NCI-H460 (cell line): ENCODE measurements around the gene MICAL2. TPM values are rescaled to one million over a fixed set of nuclear protein-coding genes. Genes with fewer than 3 reads are reported as not detected.
A peak's percentile ranks its signal among the peaks of the same experiment; 100 is the strongest.

Source experiments
- DNase-seq: peaks from one replicate; pipeline ENCODE4 v3.0.0-alpha.2; 2016; ENCODE audit warnings: low read depth; ENCODE audit errors: extremely low read depth
- total RNA-seq: library from RNA; depleted of rRNA; stranded (reverse); fragments of >200 nt; shearing (Covaris generic); gene quantifications from 2 replicates; pipeline ENCODE4 v1.2.3, GENCODE V29; 2014

Gene MICAL2
- total RNA-seq, 1 experiment from 2014 or later, result 1.4 TPM

DNA sequence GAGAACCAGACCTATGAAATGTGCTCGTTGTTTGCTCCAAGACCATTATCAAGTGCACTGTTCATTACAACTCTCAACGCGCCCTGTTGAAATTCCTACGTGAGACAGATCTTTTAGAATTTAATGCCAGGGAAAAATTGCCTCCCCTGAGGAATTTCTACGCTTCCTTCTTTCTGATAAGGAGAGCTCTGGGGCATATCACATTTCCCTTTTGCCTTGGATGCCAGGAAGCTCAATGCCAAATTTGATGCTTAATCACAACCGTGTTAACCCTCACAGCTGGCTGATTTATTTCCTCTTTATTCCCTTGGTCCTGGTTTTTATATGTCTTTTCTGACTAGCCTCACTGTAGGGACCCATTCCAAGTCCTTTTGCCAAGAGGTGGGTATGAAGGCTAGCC lies 109.4 kb downstream of the MICAL2 start:
- no peak for DNase-seq

GRCh38 chr11:12220305-12220704 lies 109.9 kb downstream of the MICAL2 start:
- no peak for DNase-seq

DNA sequence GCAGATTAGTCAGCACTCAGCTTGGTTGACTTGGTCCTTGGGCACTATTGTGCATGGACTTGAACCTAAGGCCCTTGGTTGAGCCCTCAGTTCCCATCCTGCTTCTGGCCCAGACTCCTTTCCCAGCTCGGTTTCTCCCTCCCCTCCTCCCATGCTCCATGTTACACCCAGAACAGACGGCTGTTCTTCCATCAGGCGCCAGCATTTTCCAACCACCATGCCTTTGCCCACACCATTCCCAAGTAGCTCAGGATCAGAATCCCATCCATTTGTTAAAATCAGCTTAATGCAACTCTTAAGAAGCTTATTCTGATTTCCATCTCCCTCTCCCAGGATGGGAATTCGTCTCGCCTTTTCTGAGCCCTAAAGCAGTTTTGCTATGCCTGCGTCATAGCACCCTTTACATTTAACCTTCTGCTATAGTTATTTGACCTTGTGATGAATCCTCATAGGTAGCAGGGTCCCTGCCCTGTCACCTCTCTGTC lies 110.7 kb downstream of the MICAL2 start:
- no peak for DNase-seq

GRCh38 chr11:12222055-12222792 lies 111.8 kb downstream of the MICAL2 start:
- no peak for DNase-seq

GRCh38 chr11:12223771-12224536 lies 113.6 kb downstream of the MICAL2 start:
- DNase-seq, result no peak

- DNase-seq, result peak; percentile 28
These were observed 114.1 kb downstream of the MICAL2 start for GRCh38 chr11:12224537-12224893.

DNA sequence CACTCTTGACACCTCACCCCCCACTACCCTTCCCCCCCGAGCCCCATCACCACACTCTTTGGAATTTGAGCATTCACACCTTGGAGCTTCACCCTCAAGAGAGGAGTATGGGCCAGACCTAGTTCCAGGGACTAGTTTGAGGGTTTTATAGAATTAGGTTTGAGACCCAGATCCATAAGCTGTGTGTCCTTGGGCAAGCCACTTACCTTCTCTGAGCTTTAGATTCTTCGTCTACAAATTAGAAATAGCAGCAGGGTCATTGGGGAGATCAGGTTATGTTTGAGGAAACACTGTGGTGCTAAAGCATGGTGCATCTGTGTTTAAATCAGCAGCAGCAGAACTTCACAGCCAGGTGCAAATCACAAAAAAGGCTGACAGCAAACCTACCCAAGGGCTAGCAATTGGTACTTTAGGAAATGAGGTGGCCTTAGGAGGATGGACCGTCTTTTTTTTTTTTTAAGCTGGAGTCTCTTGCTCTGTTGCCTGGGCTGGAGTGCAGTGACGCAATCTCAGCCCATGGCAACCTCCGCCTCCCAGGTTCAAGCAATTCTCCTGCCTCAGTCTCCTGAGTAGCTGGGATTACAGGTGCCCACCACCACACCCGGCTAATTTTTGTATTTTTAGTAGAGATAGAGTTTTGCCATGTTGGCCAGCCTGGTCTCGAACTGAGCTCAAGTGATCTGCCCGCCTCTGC lies 114.8 kb downstream of the MICAL2 start:
- DNase-seq, result no peak

DNA sequence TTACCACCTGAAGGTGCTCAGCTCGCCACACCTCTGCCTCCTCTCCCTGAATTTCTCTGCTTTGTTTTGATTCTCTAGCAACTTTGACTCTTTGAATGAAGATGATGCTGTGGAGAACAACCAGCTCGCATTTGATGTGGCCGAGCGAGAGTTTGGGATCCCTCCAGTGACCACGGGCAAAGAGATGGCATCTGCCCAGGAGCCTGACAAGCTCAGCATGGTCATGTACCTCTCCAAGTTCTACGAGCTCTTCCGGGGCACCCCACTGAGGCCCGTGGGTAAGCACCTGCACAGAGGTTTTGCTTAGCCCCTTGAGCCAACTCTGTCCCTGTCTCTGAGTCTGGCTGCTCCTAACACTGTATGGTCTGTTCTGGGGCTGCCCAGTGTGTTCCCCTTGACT lies 115.7 kb downstream of the MICAL2 start:
- no peak for DNase-seq

GRCh38 chr11:12229450-12230229 lies 119.2 kb downstream of the MICAL2 start:
- DNase-seq, result no peak

GRCh38 chr11:12232160-12232559 lies 121.8 kb downstream of the MICAL2 start:
- no peak for DNase-seq

- DNase-seq, result no peak
These were observed 122.6 kb downstream of the MICAL2 start for GRCh38 chr11:12232817-12233601.

DNA sequence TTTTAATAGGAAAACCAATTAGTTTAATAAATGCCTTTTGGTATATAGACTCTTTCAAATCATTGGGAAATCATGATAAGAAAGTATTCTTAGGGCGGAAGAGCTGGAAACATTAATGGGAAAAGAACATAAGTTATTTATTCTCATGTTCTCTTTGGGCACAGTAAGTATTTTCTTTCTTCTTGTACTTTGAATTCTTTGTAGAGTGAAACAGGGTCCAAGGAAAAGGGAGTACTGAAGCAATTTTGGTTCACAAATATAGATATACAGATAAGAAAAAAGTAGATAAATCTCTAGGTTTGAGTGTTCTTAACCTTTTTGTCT lies 123.2 kb downstream of the MICAL2 start:
- no peak for DNase-seq

GRCh38 chr11:12234221-12234620 lies 123.8 kb downstream of the MICAL2 start:
- DNase-seq, result no peak

- DNase-seq, result no peak
These were observed 124.7 kb downstream of the MICAL2 start for GRCh38 chr11:12235080-12235479.

- no peak for DNase-seq
These were observed 125.2 kb downstream of the MICAL2 start for GRCh38 chr11:12235553-12235946.

GRCh38 chr11:12235947-12236743 lies 125.8 kb downstream of the MICAL2 start:
- DNase-seq, result peak; percentile 42

DNA sequence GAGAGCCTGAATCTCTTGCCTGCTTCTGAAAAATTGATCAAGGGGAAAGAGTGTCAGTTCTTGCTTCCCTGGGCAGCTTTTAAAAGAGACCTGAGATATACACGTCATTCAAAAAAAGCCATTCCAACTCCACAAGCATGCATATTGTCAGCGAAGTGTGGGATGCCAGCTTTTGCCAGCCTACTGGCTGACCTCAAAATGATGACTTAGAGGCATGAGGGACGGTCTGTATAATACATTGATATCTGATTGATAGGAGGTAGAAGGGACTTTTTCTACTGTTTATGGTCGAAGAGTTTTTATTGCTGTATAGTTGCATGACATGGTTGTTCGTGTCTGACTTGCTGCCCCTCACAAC lies 126.3 kb downstream of the MICAL2 start:
- DNase-seq, result no peak

DNA sequence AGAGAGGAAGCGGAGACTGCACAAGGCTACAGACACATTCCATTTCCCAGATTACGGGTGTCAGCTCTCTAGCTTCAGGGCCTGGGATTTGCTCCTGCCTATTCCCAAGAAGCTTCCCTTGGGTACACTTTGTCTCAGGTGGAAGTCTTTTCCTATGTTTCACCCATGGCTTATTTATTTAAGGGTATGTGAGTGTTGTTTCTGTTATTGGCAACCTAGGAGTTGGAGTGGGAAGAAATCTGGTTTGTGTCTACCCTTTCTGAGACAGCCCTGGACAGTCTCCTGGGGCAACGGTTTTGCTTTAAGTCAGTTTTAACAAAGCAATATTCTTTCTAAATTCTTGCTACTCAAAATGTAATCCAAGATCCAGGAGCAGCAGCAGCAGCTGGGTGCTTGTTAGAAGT lies 127.0 kb downstream of the MICAL2 start:
- no peak for DNase-seq

DNA sequence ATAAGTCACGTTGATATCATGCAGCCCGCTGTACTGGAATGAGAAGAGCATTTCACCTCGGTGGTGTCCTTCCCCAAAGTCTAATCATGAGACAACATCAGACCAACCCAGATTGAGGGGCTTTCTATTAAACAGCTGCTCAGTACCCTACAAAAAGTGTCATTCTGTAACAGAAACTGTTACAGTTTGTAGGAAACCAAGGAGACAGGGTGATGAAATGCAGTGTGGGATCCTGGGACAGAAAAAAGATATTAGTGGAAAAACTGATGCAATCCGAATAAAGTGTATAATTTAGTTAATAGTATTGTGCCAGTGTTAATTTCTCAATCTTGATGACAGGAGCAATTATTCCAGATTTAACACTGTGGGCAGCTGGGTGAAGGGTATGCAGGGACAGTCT lies 128.0 kb downstream of the MICAL2 start:
- DNase-seq, result no peak
